GM13977 (cell line): Measurements from ENCODE around the gene CACNA1D.

Experiments
- DNase-seq: peaks from one replicate; pipeline ENCODE4 v3.0.0; 2012; ENCODE audit warnings: low spot score
- in situ Hi-C: fragments of 300-500 bp; cut with MboI; formaldehyde crosslinking; loops from one replicate; pipeline ENCODE4 v1.12.0; 2022; ENCODE audit warnings: low sequenced_read_pairs, low pct_unique_long_range_greater_than_20kb, mixed read lengths, inconsistent platforms; ENCODE audit not compliant: unreplicated experiment
- TF ChIP-seq, protein P1 (sequence below): IDR thresholded peaks from 2 replicates; pipeline ENCODE4 v1.5.1; 2012; ENCODE audit warnings: mild to moderate bottlenecking, control low read depth; ENCODE audit not compliant: insufficient read depth; ENCODE audit errors: extremely low read depth, missing control alignments

Gene CACNA1D

DNA sequence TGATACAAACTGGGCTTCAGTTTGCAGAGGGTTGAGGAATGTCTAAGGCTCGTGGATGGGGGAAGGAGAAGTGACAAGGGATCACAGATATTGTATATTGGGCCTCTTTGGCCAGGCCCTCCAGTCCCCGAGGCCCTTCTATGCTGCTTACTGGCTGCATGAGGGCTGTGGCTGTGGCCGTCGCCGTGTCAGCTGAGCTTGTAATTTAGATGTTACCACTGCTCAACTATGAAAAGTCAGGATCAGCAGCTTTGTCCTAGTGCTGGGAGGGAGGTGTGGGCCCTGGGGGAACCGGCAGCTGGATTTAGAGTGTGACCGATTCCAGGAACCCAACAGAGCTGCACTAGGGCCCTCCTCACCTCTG is 51.6 kb downstream of the CACNA1D start:
- in situ Hi-C loops, result no loop called here
- TF ChIP-seq, protein P1, sequence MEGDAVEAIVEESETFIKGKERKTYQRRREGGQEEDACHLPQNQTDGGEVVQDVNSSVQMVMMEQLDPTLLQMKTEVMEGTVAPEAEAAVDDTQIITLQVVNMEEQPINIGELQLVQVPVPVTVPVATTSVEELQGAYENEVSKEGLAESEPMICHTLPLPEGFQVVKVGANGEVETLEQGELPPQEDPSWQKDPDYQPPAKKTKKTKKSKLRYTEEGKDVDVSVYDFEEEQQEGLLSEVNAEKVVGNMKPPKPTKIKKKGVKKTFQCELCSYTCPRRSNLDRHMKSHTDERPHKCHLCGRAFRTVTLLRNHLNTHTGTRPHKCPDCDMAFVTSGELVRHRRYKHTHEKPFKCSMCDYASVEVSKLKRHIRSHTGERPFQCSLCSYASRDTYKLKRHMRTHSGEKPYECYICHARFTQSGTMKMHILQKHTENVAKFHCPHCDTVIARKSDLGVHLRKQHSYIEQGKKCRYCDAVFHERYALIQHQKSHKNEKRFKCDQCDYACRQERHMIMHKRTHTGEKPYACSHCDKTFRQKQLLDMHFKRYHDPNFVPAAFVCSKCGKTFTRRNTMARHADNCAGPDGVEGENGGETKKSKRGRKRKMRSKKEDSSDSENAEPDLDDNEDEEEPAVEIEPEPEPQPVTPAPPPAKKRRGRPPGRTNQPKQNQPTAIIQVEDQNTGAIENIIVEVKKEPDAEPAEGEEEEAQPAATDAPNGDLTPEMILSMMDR, result no peak
- DNase-seq, result no peak

DNA sequence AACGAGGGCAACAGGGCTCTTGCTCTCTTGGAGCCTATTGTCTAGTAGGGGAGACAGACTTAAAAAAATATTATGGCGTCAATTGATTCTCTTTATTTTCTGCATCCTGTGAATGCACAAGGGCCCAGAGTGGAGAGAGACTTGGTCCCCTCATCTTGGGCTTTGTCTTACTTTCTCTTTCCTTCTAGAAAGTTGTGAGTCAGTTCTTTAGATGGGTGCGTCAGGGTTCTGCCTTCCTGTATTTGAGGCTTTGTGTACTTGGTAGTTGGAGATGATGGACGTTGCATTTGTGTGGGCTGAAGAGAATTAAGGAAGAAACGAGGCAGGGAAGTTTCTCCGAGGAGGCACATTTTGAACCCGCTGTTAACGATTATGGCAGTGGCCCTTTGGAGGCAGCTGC is 52.9 kb downstream of the CACNA1D start:
- TF ChIP-seq, protein P1, result no peak
- DNase-seq, result no peak
- in situ Hi-C loops, result no loop called here

DNA sequence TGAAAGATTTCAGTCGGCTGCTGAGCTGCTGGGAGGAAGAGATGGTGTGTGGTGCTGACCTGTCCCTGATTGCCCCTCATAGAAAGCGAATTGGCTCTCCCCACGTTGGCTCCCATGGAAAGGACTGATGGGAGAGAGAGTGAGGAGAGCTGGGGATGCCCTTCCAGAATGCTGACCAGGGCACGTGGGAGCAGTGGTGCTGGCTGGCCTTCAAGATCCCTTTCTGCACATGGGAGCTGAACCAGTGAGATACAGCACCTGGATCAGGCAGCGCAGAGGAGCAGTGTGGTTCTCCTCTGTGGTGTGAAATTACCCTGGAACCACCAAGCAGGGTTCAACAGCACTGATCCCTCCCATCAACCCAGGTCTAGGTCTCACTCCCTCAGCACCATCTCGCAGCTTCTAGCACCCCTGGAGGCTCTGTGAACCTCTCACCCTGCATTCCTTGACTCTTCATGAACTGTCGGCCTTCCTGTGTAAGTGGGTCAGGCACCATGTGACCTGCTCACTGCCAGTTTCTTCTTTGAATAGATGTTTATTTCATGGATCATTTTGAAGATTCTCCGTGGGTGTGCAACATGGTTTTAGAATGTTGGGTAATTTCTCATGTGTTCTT is 55.7 kb downstream of the CACNA1D start:
- in situ Hi-C loops, result no loop called here
- TF ChIP-seq, protein P1, result no peak

DNA sequence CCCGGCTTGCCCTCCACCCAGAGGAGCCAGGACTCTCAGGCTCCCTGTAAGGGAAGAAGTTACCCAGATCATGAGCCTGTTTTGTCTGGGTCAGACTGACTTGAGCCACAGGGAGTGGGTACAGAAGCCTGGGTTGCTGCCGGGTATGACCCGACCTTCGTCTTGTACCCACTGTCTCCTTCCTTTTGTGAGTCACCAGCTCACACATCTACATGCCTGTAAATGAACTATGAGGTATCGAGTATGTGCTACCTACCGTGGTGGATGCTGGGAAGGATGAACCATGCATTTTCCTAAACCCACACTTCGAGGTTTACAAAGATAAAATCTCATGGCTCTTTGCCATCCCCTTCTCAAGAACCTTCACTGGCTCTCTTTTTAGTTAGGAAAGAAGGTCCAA is 56.9 kb downstream of the CACNA1D start:
- in situ Hi-C loops, result no loop called here
- TF ChIP-seq, protein P1, result no peak
- DNase-seq, result no peak

More for the DNA sequence above, 55.7 kb downstream of the CACNA1D start:
- no peak for DNase-seq

DNA sequence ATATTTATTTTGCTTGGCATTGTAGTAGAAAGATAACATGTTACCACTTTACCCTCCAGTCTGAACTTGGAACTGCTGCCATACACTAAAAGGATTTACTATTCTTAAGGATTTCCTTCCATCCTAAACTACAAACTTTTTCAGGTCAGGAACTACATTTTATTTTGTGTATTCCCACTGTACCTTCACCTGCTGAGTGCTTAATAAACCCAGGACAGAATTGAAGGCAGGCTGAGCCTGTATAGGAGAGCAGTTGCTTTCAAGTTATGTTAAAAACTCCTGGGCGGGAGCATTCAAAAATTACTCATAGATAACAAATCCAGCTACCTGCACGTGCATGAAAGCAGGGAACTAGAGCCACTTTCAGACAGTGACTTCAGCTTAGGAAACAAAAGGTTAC is 58.3 kb downstream of the CACNA1D start:
- DNase-seq, result no peak
- in situ Hi-C loops, result no loop called here
- TF ChIP-seq, protein P1, result no peak

DNA sequence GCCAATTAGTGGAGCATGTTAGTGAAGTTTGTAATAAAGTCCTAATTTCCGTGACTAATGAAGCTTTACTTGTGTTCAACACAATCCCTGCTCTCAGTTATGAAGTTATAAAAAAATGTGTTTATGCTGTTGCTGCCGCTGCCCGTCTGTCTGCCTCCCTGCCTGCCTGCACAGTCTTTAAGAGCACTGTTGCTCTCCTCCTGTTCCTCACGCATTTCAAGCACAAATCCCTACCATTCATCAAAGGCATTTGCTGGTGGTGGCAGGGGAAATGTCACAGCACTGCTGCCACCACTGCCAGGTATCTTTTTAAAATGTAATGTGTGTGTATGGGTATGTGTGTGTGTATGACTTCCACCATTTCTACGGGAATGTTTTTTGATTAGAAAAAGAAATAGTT is 58.8 kb downstream of the CACNA1D start:
- in situ Hi-C loops, result no loop called here
- no peak for DNase-seq
- TF ChIP-seq, protein P1, result no peak
